Neural cell (in vitro differentiated cells): ENCODE measurements around the gene RASEF. TPM values are rescaled to one million over a fixed set of nuclear protein-coding genes. Genes with fewer than 3 reads are reported as not detected.

Source experiments
- H2AFZ ChIP-seq: fragments of 200-600, 300-800 bp; sonication (generic), shearing (Covaris generic); 2 replicates; pipeline ENCODE4 v1.6.0; 2014; ENCODE audit warnings: low read depth, mild to moderate bottlenecking, antibody characterized with exemption, low read length, moderate library complexity
- H3F3A ChIP-seq: fragments of 200-600 bp; shearing (Covaris generic); 2 replicates; pipeline ENCODE4 v1.6.1; 2016; ENCODE audit warnings: mild to moderate bottlenecking, moderate library complexity, mixed read lengths, antibody characterized with exemption, low read length; ENCODE audit not compliant: insufficient read depth, poor library complexity, severe bottlenecking
- H3K27ac ChIP-seq: fragments of 200-600, 300-800 bp; sonication (generic), shearing (Covaris generic); 2 replicates; pipeline ENCODE4 v1.5.1; 2014; ENCODE audit warnings: mild to moderate bottlenecking, low read length, moderate library complexity
- H3K27me3 ChIP-seq: fragments of 300-800, 200-600 bp; sonication (generic), shearing (Covaris generic); 2 replicates; pipeline ENCODE4 v1.6.0; 2014; ENCODE audit warnings: mild to moderate bottlenecking, low read depth, low read length, moderate library complexity; ENCODE audit not compliant: insufficient read depth
- H3K36me3 ChIP-seq: fragments of 300-800, 200-600 bp; sonication (generic), shearing (Covaris generic); 2 replicates; pipeline ENCODE4 v1.5.1; 2014; ENCODE audit warnings: mild to moderate bottlenecking, antibody characterized with exemption, low read length, moderate library complexity; ENCODE audit not compliant: insufficient read depth
- H3K4me2 ChIP-seq: fragments of 300-800, 200-600 bp; sonication (generic), shearing (Covaris generic); 2 replicates; pipeline ENCODE4 v1.6.0; 2014; ENCODE audit warnings: mild to moderate bottlenecking, low read length
- H3K4me3 ChIP-seq: fragments of 300-800, 200-600 bp; sonication (generic), shearing (Covaris generic); 2 replicates; pipeline ENCODE4 v1.5.1; 2014; ENCODE audit warnings: mild to moderate bottlenecking, low read length, moderate library complexity
- H3K79me2 ChIP-seq: fragments of 200-600 bp; shearing (Covaris generic); replicated peaks from 2 replicates; pipeline ENCODE4 v1.6.0; 2014; ENCODE audit warnings: mild to moderate bottlenecking, low read length, moderate library complexity; ENCODE audit not compliant: insufficient read depth
- H3K9ac ChIP-seq: fragments of 300-800, 200-600 bp; sonication (generic), shearing (Covaris generic); 2 replicates; pipeline ENCODE4 v1.6.1; 2016; ENCODE audit warnings: mild to moderate bottlenecking, low read length, mixed read lengths
- H3K9me2 ChIP-seq: fragments of 200-600 bp; shearing (Covaris generic); 2 replicates; pipeline ENCODE4 v1.6.1; 2016; ENCODE audit warnings: mild to moderate bottlenecking, low read length, mixed read lengths; ENCODE audit not compliant: insufficient read depth
- H3K9me3 ChIP-seq: fragments of 200-600, 300-800 bp; sonication (generic), shearing (Covaris generic); 2 replicates; pipeline ENCODE4 v1.6.1; 2016; ENCODE audit warnings: mild to moderate bottlenecking, mixed run types, low read length, moderate library complexity, mixed read lengths
- H4K20me1 ChIP-seq: fragments of 200-600 bp; shearing (Covaris generic); 2 replicates; pipeline ENCODE4 v1.6.1; 2016; ENCODE audit warnings: mild to moderate bottlenecking, mixed run types; ENCODE audit not compliant: insufficient read depth
- EP300 ChIP-seq: fragments of 450-650 bp; conservative IDR thresholded peaks from 2 replicates; pipeline ENCODE4 v1.6.1; 2014; ENCODE audit warnings: antibody characterized with exemption, mild to moderate bottlenecking, moderate library complexity; ENCODE audit not compliant: poor library complexity, severe bottlenecking
- EZH2 ChIP-seq: fragments of 200-600, 300-800 bp; shearing (Covaris generic), sonication (generic); IDR thresholded peaks from 2 replicates; pipeline ENCODE4 v1.6.1; 2014; ENCODE audit warnings: antibody characterized with exemption, low read length, borderline replicate concordance, mild to moderate bottlenecking; ENCODE audit not compliant: insufficient read depth, poor library complexity, severe bottlenecking
- MXI1 ChIP-seq: fragments of 450-650 bp; conservative IDR thresholded peaks from 2 replicates; pipeline ENCODE4 v1.6.1; 2014; ENCODE audit warnings: antibody characterized with exemption, mild to moderate bottlenecking; ENCODE audit not compliant: poor library complexity, severe bottlenecking
- POLR2AphosphoS5 ChIP-seq: IDR thresholded peaks from 2 replicates; pipeline ENCODE4 v1.6.1; 2012
- RAD21 ChIP-seq: fragments of 450-650 bp; conservative IDR thresholded peaks from 2 replicates; pipeline ENCODE4 v1.6.1; 2014; ENCODE audit warnings: antibody characterized with exemption, mild to moderate bottlenecking, moderate library complexity
- SMC3 ChIP-seq: fragments of 450-650 bp; conservative IDR thresholded peaks from 2 replicates; pipeline ENCODE4 v1.6.1; 2014; ENCODE audit warnings: antibody characterized with exemption, mild to moderate bottlenecking, moderate library complexity; ENCODE audit not compliant: poor library complexity
- TAF1 ChIP-seq: IDR thresholded peaks from 2 replicates; pipeline ENCODE4 v1.6.1; 2012; ENCODE audit warnings: low read depth
- polyA plus RNA-seq: library from polyadenylated mRNA; depleted of rRNA; stranded (reverse); fragments of >200 nt; gene quantifications from 2 replicates; pipeline ENCODE4 v1.2.3, GENCODE V29; 2014
- TF ChIP-seq, protein P1 (sequence below): IDR thresholded peaks from 2 replicates; pipeline ENCODE4 v1.6.1; 2012; ENCODE audit warnings: borderline replicate concordance
- TF ChIP-seq, protein P2 (sequence below): fragments of 450-650 bp; IDR thresholded peaks from 2 replicates; pipeline ENCODE4 v1.5.1; 2014; ENCODE audit warnings: antibody characterized with exemption, mild to moderate bottlenecking, moderate library complexity; ENCODE audit not compliant: poor library complexity, severe bottlenecking

The RASEF gene
- polyA plus RNA-seq, 1 donor from 2014 or later = 0.12 TPM

DNA sequence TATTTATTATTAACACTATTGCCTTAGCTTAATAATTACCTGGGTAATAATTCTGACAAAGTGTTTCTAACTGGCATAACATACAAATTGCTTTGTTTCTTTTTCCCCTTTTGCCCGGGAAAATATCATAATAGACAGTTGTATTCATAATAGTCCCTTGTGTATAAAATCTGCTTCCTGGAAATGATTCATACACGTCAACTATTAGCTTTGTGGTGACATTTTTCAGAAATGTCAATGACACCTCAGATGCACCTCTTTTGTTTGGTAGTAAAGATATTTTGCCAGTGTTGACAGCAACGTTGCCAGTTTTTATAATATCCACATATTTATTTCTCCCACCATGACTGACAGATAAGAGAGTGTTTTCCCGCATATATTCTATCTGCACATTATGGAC, 73.0 kb downstream of the RASEF start:
- peaks cover 11% of the 10 kb centered on the region for H3K27me3 ChIP-seq
- no peak overlapping the region for H3K4me3 ChIP-seq
- no peak for TF ChIP-seq MXI1
- TF ChIP-seq POLR2AphosphoS5 = peak; percentile 100
- TF ChIP-seq EZH2 = no peak
- TF ChIP-seq EP300 = peak; percentile 98
- no peak for TF ChIP-seq TAF1
- no peak for TF ChIP-seq RAD21
- TF ChIP-seq, protein P1, sequence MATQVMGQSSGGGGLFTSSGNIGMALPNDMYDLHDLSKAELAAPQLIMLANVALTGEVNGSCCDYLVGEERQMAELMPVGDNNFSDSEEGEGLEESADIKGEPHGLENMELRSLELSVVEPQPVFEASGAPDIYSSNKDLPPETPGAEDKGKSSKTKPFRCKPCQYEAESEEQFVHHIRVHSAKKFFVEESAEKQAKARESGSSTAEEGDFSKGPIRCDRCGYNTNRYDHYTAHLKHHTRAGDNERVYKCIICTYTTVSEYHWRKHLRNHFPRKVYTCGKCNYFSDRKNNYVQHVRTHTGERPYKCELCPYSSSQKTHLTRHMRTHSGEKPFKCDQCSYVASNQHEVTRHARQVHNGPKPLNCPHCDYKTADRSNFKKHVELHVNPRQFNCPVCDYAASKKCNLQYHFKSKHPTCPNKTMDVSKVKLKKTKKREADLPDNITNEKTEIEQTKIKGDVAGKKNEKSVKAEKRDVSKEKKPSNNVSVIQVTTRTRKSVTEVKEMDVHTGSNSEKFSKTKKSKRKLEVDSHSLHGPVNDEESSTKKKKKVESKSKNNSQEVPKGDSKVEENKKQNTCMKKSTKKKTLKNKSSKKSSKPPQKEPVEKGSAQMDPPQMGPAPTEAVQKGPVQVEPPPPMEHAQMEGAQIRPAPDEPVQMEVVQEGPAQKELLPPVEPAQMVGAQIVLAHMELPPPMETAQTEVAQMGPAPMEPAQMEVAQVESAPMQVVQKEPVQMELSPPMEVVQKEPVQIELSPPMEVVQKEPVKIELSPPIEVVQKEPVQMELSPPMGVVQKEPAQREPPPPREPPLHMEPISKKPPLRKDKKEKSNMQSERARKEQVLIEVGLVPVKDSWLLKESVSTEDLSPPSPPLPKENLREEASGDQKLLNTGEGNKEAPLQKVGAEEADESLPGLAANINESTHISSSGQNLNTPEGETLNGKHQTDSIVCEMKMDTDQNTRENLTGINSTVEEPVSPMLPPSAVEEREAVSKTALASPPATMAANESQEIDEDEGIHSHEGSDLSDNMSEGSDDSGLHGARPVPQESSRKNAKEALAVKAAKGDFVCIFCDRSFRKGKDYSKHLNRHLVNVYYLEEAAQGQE = peak; percentile 89
- TF ChIP-seq SMC3 = no peak
- TF ChIP-seq, protein P2, sequence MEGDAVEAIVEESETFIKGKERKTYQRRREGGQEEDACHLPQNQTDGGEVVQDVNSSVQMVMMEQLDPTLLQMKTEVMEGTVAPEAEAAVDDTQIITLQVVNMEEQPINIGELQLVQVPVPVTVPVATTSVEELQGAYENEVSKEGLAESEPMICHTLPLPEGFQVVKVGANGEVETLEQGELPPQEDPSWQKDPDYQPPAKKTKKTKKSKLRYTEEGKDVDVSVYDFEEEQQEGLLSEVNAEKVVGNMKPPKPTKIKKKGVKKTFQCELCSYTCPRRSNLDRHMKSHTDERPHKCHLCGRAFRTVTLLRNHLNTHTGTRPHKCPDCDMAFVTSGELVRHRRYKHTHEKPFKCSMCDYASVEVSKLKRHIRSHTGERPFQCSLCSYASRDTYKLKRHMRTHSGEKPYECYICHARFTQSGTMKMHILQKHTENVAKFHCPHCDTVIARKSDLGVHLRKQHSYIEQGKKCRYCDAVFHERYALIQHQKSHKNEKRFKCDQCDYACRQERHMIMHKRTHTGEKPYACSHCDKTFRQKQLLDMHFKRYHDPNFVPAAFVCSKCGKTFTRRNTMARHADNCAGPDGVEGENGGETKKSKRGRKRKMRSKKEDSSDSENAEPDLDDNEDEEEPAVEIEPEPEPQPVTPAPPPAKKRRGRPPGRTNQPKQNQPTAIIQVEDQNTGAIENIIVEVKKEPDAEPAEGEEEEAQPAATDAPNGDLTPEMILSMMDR = no peak
- no peak overlapping the region for H3K4me2 ChIP-seq
- H2AFZ ChIP-seq = no peak overlapping the region
- no peak overlapping the region for H3K9ac ChIP-seq
- H3K79me2 ChIP-seq = no peaks in the 10 kb centered on the region
- H4K20me1 ChIP-seq = no peaks in the 10 kb centered on the region
- H3K9me3 ChIP-seq = no peaks in the 10 kb centered on the region
- H3F3A ChIP-seq = no peaks in the 10 kb centered on the region
- no peaks in the 10 kb centered on the region for H3K36me3 ChIP-seq
- no peaks in the 10 kb centered on the region for H3K9me2 ChIP-seq
- no peak overlapping the region for H3K27ac ChIP-seq

DNA sequence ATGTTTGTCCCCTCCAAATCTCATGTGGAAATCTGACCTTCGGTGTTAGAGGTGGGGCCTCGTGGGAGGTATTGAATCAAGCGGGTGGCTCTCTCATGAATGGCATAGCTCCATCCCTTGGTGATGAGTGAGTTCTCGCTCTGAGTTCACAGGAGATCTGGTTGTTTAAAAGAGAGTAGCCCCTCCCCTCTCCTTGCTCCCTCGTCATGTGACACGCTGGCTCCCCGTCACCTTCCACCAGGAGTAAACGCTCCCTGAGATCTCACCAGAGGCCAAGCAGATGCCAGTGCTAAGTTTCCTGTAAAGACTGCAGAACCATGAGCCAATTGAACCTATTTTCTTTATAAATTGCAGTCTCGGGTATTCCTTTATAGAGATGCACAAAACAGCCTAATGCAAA, 74.5 kb downstream of the RASEF start:
- TF ChIP-seq POLR2AphosphoS5 = no peak
- TF ChIP-seq, protein P1 = no peak
- no peaks in the 10 kb centered on the region for H3K9me3 ChIP-seq
- no peaks in the 10 kb centered on the region for H4K20me1 ChIP-seq

More for the DNA sequence above, 74.5 kb downstream of the RASEF start:
- Histone ChIP-seq H3K4me3 (no peak overlapping the region), H2AFZ (no peak overlapping the region), H3K9me2 (no peaks in the 10 kb centered on the region), H3K27ac (no peak overlapping the region), H3F3A (no peaks in the 10 kb centered on the region), H3K79me2 (no peaks in the 10 kb centered on the region), H3K27me3 (peaks cover 11% of the 10 kb centered on the region), H3K9ac (no peak overlapping the region), H3K4me2 (no peak overlapping the region), H3K36me3 (no peaks in the 10 kb centered on the region)
